Measurements from ENCODE around the gene TMEM132C.

TMEM132C gene

DNA sequence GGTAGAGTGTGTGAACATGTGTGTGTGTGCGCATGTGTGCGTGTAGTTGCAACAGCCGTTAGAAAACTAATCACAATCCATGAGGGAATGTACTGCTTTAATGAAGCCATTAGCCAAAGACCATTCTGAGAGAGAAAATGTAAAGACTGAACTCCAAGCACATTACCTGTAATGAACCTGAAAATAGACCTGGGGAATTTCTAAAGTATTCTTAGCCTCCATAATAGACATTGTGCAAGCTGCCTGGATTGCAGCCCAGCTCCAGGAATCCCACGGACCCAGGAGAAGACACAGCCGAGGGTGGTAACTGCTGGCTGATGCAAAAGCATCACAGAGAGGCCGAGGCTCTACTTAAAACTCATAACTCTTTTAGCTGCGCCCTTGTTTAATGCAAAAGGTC lies 400.2 kb downstream of the TMEM132C start:
- no peak for DNase-seq
- ATAC-seq, result no peak

DNA sequence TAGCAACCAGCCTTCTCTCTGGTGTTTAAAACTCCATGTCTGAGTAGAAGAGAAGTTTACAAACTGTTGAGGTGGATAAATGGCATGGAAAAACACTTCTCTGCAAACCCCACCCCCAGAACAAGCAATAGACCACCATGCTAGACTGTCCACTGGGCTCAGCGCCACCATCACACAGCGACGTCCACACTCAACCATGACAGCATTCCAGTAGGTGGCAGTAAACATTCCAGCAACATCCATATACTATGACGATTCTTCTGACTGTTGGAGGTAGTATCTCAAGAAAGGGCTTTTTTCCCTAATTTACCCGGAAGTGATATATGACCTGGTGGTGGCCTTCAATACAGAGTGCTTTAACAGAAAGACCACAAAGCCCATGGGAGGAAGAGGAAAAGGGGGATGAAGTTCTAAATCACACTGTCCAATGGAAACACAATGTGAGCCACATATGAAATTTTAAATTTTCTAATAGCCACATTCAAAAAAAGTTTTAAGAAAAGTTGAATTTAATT lies 404.6 kb downstream of the TMEM132C start:
- ATAC-seq (no peak), DNase-seq (no peak)

DNA sequence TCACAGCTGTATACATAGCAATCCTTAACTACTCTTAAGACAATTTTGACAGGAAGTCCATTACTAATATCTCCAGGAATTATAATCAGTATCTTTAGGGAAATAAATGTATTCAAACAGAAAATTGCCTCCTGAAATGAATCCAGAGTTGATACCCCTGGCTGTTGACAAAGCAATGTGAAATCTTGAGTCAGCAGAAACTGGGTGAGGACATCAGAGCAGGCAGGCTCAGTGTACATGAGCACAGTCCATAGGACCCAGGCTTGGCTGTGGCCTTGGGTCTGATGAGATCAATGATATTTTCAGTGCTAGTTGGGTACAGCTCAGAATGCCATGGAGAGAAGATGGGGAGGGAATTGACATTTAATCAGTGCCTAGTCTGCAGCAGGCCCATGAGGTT lies 405.5 kb downstream of the TMEM132C start:
- no peak for DNase-seq
- ATAC-seq, result no peak

DNA sequence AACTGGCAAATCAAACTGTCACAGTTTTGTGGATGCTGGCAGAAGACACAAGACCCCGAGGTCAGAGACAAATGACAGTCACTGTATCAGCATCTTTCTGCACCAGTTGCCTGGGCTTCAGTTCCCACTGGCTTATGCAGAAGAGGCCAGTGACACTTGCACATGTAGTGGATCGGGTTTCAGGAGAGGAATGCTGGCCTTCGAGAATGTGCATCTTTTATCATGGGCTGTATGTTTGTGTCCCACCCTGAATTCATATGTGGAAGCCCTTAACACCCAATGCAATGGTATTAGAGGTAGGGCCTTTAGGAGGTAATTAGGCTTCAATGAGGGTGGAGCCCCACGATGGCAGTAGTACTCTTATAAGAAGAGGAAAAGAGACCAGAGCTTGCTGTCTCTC lies 405.9 kb downstream of the TMEM132C start:
- ATAC-seq (no peak), DNase-seq (no peak)

DNA sequence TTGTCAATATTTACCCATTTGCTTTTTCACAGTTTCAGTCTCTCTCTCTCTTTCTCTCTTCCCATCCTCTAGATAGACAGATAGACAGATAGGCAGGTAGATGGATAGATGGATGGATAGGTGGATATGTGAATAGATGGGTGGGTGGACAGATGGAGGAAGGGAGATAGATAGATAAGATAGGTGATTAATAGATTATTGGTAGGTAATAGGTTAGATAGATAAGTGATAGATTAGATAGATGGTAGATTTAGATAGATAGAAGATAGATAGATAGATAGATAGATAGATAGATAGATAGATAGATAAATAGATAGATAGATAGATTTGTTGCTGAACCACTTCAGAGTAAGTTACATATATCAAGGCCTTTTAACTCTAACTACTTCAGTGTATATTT lies 408.6 kb downstream of the TMEM132C start:
- no peak for DNase-seq
- no peak for ATAC-seq

DNA sequence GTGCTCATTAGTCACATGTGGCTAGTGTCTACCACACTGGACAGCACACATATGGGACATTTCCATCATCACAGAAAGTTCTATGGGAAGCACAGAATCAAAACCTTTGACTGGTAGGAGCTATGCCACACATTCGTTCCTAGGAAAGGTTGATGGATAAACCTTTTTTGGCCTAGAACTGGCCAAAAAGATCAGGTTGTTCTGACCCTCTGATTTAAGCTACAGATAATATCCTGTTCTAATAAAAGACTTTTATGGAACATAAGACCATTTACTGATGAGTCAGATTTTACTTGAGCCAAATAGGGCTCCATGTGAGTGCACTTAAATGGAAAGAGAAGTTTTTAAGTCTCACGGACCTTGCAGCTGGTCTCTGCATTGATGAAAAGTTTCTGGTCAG lies 413.6 kb downstream of the TMEM132C start:
- no peak for ATAC-seq
- no peak for DNase-seq

DNA sequence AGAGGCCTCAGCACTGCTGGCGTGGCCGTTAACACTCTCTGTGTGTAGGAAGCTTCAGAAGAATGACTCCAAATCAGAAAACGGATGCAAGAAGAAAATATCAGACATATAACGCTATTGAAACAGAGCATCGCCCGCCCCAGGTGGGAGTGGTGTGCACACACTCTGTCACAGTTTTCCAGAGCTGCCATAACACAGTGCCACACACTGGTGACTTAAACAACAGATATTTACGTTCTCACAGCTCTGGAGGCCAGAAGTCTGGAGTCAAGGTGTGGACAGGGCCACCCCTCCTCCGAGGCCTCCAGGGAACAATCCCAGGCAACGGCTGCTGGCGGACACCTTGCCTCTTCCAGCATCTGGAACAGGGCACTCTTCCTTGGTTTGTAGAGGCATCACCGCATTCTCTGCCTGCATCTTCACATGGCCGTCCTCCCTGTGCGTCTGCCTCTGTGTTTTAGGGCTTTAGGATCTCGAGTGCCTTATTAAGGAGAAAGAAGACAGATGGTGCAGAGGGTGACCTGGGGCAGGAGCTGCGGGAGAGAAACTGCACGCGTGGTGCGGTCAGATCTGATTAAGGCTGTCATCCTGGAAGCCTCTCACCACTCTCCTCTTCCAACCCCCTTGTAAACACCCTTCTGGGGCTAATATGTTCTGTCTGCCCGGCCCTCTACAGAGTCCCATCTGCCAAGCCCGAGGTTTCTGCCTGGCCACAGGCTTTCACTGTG lies 415.7 kb downstream of the TMEM132C start:
- ATAC-seq, result no peak
- no peak for DNase-seq

DNA sequence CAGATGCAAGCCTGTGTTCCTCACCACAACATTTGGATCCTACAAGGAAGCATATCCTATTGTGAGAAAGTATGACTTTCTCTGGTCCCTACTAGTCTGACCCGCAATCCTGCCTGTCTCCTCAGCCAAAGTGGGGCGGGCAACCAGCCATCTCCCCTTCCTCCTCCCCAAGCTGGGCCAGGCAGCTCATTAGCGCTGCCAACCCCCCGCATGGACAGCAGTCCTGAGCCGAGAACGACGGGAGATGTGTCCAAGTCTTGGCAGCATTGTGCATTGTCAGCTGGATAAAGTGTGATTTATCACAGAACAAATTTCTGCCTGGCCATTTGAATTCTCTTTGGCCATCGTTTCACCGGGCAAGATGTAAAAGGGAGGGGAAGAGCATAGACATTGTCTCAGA lies 417.4 kb downstream of the TMEM132C start:
- no peak for ATAC-seq
- DNase-seq, result no peak

DNA sequence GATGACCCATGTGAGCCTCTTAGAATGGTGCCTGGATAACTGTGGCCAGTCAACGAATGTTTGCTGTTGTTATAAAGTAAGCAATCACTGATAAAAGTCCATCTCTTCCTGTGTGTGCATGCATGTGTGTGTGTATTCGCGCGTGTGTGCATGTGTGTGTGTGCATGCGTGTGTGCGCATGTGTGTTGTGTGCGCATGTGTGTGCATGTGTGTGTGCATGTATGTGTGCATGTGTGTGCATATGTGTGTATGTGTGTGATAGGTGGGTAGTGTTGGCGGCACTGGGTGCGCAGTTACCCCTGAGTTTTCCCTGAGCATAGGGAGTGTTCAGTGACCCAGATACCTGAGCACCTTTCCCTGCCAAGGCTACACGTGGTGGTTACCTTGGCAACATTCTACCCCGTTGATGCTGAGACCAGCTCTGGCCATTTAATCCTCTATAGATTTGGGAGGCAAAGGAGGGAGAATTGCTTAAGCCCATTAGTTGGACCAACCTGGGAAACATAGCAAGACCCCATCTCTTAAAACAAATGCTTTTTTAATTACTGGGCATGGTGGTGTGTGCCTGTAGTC lies 419.0 kb downstream of the TMEM132C start:
- no peak for DNase-seq
- no peak for ATAC-seq

DNA sequence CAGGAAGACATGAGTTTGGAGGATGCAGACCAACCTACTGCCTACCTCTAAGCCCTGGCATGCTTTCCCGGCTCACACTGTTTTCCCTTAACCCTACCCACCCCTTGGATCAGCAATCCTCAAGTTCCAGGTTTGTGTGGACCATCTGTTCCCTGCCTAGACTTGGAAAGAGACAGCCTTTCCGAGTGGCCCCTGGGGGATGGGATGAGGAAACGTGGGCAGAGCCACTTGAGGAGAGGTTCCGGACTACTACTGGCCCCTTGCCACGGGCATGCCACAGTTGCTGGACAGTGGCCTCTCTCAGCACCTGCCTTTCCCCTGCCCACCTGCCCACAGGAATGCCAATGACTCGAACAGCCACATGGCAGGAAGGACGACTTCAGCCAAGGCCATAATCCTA lies 420.9 kb downstream of the TMEM132C start:
- no peak for DNase-seq

DNA sequence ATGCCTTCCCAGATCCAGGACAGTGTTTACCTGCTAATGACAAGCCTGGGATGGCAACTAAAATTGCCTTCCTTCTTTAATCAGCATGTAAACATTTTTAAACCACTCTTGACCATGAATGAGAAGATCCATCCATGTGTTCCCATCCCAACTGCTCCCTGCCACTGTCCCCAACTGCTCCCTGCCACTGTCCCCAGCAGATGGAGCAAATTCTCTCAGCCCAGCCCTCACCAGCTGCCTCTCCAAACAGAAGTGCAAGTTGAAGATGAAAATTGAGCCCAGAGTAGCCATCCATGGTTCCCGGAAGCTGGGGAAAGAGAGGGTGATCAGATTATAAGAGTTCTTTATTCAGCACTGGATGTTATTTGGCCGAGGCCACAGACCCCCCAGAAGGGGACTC lies 423.7 kb downstream of the TMEM132C start:
- DNase-seq (no peak), ATAC-seq (no peak)

More for the DNA sequence above, 420.9 kb downstream of the TMEM132C start:
- no peak for ATAC-seq

DNA sequence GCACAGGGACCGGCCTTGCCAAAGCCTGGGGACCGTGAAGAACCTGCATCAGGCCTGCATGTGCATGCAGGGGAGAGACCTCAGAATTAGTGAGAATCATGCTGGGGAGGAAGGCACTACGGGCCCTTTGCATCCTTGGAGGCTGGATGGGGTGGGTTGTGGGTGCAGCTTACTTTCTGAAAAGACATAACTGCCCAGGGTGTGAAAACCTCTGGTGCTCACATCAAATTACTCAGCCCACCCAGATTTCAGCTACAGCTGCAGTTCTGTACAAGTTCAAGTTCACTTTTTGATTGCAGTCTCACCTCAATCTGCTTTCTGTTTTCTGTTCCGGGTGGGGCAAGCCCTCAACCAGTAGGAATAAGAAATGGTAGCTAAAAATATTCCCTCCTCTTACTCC lies 426.1 kb downstream of the TMEM132C start:
- no peak for DNase-seq
- ATAC-seq, result no peak

DNA sequence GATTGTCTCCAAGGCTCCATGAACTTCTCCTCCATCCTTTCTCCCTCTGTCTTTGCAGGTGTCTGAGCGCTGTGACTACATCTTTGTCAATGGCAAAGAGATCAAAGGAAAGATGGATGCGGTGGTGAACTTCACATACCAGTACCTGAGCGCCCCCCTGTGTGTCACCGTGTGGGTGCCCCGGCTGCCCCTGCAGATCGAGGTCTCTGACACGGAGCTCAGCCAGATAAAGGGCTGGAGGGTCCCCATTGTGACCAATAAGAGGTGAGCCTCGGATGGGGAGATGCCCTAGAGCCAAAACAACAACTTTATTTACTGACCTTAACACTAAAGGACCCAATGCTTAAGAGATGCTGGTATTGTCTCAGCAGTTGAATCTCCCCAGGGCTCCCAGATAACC lies 426.8 kb downstream of the TMEM132C start:
- no peak for ATAC-seq
- DNase-seq, result no peak

DNA sequence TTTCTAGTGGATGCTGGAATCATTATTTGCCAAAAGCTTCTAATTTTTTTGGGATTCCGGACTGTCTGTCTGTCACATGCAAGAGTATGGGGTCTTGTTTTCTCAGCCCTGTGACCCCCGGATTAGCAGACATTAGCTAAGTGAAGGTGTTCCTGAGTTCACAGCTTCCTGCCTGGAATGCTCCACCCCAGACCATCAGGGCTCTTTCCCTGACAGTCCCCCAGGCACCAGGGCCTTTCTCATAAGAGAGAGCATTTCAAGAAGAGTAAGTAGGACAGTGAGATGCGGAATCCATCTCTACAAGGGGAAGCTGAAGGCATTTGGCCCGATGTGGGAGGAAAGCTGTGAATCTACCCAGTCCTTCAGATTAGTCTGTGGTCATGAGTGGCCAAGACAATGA lies 427.5 kb downstream of the TMEM132C start:
- DNase-seq, result no peak
- no peak for ATAC-seq

DNA sequence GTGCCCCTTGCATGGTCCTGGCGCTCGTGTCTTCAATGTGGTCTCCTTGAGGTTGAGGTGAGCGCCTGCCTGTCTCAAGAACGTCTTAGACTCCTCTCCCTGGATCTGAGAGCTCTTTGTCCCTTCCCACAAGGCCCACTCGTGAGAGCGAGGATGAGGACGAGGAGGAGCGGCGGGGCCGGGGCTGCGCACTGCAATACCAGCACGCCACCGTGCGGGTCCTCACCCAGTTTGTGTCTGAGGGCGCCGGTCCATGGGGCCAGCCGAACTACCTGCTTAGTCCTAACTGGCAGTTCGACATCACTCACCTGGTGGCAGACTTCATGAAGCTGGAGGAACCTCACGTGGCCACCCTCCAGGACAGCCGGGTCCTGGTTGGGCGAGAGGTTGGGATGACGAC lies 428.7 kb downstream of the TMEM132C start:
- no peak for DNase-seq
- no peak for ATAC-seq

DNA sequence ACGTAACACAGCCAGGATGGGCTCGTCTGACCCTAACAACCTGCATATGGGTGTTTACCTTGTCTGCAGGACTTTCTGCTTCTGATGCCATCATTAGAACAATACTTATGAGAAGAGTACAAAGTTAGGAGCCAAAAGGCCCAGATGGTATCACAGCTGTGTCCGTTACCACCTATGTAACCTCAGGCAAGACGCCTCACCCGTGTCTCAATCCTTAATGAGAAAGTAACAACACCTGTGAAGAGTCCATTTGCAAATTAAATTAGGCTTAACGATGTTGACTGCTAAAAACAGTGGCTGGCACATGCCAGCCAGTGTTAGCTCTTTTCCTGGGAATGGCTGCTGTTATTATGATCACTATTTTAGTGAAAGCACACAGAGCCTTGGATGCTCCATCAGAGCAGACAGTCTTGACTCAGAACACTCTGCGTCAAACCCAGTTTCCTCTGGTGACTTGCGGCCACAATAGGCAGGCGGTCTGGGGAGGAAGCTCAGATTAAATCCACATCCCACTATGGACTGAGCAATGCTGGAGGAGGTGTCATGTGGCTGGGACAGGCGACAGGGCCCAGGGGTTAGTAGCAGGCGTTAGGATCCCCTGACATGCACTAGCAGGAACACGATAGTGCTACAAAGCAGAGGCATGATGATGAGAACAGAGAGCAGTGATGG lies 431.5 kb downstream of the TMEM132C start:
- DNase-seq (no peak), ATAC-seq (no peak)

DNA sequence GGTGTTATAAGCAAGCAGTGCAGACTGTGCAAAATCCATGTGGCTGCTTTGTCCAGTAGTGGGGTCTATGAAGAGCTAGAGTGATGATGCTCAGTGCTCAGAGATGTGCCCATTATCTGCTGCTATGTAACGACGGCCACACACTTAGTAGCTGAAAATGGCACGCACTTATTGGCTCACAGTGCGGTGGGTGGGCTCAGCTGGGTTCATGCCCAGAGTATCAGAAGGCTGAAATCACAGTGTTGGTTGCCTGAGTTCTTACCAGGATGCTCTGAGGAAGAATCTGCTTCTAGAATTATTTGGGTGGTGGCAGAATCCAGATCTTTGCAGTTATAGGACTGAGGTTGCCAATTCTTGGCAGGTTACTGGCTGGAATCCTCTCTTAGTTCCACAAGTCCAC lies 432.1 kb downstream of the TMEM132C start:
- ATAC-seq (no peak), DNase-seq (no peak)

DNA sequence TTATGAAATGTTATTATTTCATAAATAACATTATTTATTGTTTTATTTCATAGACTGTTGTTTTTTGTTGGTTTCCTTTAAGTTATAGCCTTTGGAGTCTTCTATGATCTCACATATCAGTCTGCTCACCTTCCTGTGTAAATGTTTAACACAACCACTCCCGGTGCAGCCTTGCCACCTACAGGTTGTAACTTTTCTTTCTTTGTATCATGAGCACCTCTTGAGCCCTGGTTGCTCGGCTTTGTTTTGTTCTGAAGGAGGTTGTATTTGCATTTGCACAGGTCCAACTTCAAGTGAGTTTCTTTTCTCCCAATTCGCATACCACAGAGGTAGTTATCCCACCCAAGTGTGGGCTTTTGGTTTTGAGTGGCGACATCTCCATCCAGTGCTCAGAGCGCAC lies 435.4 kb downstream of the TMEM132C start:
- DNase-seq, result no peak
- ATAC-seq, result no peak

DNA sequence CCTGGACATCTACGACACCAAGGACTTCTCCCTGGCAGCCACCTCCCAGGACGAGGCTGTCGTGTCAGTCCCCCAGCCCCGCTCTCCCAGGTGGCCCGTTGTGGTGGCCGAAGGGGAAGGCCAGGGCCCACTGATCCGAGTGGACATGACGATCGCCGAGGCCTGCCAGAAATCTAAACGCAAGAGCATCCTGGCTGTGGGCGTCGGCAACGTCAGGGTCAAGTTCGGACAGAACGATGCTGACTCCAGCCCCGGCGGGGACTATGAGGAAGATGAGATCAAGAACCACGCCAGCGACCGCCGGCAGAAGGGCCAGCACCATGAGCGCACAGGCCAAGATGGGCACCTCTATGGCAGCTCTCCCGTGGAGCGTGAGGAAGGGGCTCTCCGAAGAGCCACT lies 438.2 kb downstream of the TMEM132C start:
- no peak for ATAC-seq
- no peak for DNase-seq

DNA sequence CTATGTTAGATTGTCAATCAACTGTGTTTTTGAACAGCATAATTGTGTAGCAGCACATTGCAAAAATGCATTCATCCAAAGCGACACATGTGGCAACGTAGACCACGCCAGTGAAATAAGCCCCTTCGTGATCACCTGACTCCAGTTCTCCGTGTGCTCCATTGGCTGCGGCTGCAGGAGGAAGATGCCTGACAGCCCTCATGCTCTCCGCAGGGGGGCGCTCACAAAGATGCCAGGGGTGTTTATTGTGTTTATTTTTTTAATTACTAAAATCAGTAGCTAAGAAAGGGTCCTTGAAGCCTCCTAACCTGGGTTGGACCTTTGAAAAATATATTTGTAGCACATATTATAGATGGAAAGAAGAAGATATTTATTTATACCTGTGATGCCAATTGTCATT lies 440.5 kb downstream of the TMEM132C start:
- ATAC-seq, result no peak

DNA sequence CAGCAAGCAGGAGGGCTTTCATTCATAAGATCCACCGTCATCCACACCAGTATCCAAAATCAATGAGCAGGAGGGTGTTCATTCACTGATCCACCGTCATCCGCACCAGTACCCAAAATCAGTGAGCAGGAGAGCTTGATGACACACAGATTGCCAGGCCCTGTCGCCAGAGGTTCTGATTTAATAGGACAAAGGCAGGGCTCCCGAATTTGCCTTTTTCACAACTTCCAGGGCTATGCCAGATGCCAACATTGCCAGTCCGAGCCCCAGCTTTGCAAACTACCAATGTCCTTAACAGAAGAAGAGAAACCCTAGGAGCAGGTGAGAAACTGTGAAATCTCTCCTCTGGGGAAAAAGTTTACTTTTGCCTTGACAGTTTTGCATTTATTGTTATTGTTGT lies 441.8 kb downstream of the TMEM132C start:
- ATAC-seq, result no peak
- DNase-seq, result no peak

More for the DNA sequence above, 440.5 kb downstream of the TMEM132C start:
- DNase-seq, result no peak

DNA sequence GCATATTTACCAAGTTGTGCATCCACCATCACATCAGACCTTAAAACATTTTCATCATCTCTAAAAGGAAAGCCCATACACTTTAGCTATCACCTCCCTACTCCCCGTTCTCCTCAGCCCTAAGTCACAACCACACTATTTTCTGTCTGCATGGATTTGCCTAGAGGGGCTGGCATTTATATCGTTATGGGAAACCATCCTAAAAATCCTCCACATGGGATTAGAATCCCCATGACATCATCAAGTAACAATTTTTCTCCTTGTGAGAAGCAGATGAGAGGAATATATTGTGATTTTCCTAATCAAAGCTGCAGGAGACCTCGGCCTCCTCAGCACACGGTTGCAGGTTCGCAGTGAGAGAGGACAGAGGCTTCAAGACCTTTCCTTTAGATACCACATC lies 442.7 kb downstream of the TMEM132C start:
- no peak for ATAC-seq
- DNase-seq, result no peak

DNA sequence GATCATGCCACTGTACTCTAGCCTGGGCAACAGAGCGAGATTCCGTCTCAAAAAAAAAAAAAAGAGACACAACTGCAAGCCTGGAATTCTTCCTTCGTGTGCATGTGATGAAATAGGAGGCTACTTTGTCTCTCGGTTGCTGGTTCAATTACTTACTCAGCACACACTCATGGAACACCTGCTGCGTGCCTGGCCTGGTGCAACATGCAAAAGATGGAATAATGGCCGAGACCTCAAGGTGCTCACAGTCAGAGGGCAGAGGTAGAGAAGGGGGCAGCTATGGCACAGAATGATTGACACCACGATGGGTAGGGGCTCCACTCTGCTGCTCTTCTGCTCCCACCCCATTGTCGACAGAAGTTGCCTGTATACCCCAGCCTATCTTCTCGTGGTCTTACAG lies 444.5 kb downstream of the TMEM132C start:
- DNase-seq (no peak), ATAC-seq (no peak)

DNA sequence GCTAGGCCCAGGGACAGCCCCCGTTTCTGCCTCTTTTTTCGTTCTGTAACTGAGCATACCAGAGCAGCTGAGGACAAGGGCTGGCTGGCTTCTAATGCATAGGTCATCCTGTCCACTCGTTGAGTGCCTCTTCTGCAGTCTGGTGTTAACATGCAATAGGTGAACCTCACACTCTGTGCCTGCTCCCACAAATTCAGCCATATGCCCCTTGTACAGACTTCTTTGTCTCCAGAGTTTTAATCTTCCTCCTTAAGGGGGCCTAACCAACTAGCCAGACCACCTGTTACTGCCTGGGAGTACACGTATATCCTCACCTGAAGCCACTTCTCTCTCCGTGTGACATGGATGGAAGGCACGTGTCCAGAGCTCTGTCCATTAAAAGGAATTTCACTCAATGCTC lies 445.7 kb downstream of the TMEM132C start:
- no peak for DNase-seq
- ATAC-seq, result no peak
